Right lobe of liver (tissue), 4 donors: ENCODE measurements around the gene ZBTB8B.

Experiments used
- CTCF ChIP-seq, 4 donors: fragments of 200-600 bp in 3 of 4; fragments of 450-650 bp in 1 of 4; IDR thresholded peaks; one replicate each; pipeline versions ENCODE4 v1.5.1 to v1.8.0; 2016 to 2022; ENCODE audit warnings: antibody characterized with exemption in 4 of 4, mild to moderate bottlenecking in 2 of 4
- POLR2A ChIP-seq: fragments of 450-650 bp; IDR thresholded peaks from one replicate; pipeline ENCODE4 v1.6.1; 2017; ENCODE audit warnings: antibody characterized with exemption, mild to moderate bottlenecking
- donor health status: DM: no; HTN: no; CAD: no.
- donor health status: DM: no; HTN: no; CAD: no.
- donor health status: DM: no; HTN: yes; CAD: no.

- no peak for TF ChIP-seq CTCF (IDR thresholded peaks at IDR 0.05)
- TF ChIP-seq POLR2A = no peak
Observed at GRCh38 chr1:32491386-32491785, 26.5 kb downstream of the ZBTB8B start.
